Tibial nerve (tissue), 4 donors: ENCODE measurements around the gene PDC. TPM values are rescaled to one million over a fixed set of nuclear protein-coding genes. Genes with fewer than 3 reads are reported as not detected.

Source experiments
- DNase-seq, 2 donors: peaks; one replicate each; pipeline ENCODE4 v3.0.0-alpha.2; 2019; ENCODE audit warnings: low spot score in 2 of 2
- H3K27ac ChIP-seq, 4 donors: fragments of 200-600 bp; sonication (generic) in 3 of 4; one replicate each; pipeline ENCODE4 v1.5.1; 2017 to 2019; ENCODE audit warnings: mild to moderate bottlenecking in 1 of 4
- H3K27me3 ChIP-seq, 2 donors: fragments of 200-600 bp; sonication (generic) in 1 of 2; one replicate each; pipeline versions ENCODE4 v1.5.1 to v1.6.0; 2017 to 2019
- H3K36me3 ChIP-seq, 3 donors: fragments of 200-600 bp; sonication (generic); one replicate each; pipeline ENCODE4 v1.5.1; 2018 to 2019
- H3K4me1 ChIP-seq, 4 donors: fragments of 200-600 bp; sonication (generic) in 3 of 4; one replicate each; pipeline ENCODE4 v1.5.1; 2017 to 2019
- H3K4me3 ChIP-seq, 4 donors: fragments of 200-600 bp; sonication (generic) in 3 of 4; one replicate each; pipeline ENCODE4 v1.5.1; 2017 to 2019; ENCODE audit warnings: mild to moderate bottlenecking in 1 of 4, moderate library complexity in 1 of 4
- H3K9me3 ChIP-seq, 4 donors: fragments of 200-600 bp; sonication (generic) in 3 of 4; one replicate each; pipeline ENCODE4 v1.5.1; 2017 to 2019
- EP300 ChIP-seq, 2 donors: sonication (generic); formaldehyde crosslinking; IDR thresholded peaks; one replicate each; pipeline ENCODE4 v1.6.1; 2017; ENCODE audit warnings: antibody characterized with exemption in 2 of 2, mild to moderate bottlenecking in 1 of 2
- POLR2A ChIP-seq, 2 donors: fragments of 450-650 bp; IDR thresholded peaks; one replicate each; pipeline ENCODE4 v1.6.1; 2017; ENCODE audit warnings: antibody characterized with exemption in 2 of 2, mild to moderate bottlenecking in 2 of 2, moderate library complexity in 2 of 2
- WGBS, 2 donors: methylation state at CpG; one replicate each; pipeline ENCODE4 v1.1.5; 2018; 5-methylcytosine and 5-hydroxymethylcytosine counted together
- total RNA-seq, 4 donors: library from RNA; depleted of rRNA; stranded (reverse); fragments of >200 nt; gene quantifications; one replicate each; pipeline ENCODE4 v1.1.0, GENCODE V29; 2016
- TF ChIP-seq, protein P1 (sequence below), 5 experiments: fragments of 200-600 bp in 3 of 5; fragments of 450-650 bp in 2 of 5; sonication (generic) in 3 of 5; IDR thresholded peaks; one replicate each; pipeline ENCODE4 v1.5.1; 2016 to 2019; ENCODE audit warnings: antibody characterized with exemption in 5 of 5, mild to moderate bottlenecking in 3 of 5, moderate library complexity in 2 of 5

PDC gene
- total RNA-seq, 4 donors from 2014 or later, result not detected

DNA sequence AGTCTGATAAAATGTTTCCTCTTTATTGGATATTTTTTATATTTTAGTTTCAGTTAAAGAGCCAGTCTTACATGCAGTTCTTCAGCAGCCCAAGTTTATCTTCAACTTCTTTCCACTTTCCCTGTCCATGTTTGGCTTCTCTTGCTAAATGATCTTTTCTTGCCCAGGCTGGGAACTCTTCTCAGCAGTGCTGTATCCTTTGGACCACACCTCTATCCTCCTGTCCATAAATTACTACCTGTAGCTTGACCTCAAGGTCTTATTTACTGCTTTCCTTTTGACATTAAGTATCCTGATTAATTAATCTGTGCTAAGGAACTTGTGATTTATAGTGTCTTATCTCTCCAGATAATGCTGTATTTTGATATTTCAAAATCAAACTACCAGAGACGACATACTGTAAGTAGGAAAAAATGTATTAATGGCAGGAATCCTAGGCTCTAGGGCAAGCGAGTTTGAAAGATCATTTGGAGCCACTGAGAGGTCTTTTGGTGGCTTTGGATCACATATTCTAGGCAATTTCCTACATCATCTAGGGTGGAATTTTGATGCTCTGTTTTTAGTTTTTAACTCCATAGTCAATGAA is 20.5 kb upstream of the PDC start:
- H3K27ac ChIP-seq, result no peak overlapping the region

DNA sequence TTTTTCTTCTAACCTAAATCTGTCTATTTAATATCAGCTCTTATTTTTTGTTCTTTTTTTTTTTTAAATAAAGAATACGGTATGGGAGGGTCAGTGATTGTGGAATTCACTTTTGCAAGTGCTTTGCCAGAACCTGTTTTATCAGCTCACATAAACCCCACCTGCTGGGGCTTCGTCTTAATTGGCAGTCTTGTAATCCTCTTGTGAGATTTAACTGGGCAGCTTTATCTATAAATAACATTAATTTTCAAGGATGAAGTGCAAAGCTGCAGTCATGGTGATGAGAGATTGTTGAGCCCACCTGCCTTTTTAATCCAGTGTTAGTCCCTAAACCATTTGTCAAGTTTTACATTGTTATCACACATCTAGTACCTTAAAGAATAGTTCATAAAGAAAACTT is 18.2 kb upstream of the PDC start:
- TF ChIP-seq POLR2A (IDR thresholded peaks at IDR 0.05) (no peak), EP300 (IDR thresholded peaks at IDR 0.05) (no peak)
- TF ChIP-seq, protein P1, sequence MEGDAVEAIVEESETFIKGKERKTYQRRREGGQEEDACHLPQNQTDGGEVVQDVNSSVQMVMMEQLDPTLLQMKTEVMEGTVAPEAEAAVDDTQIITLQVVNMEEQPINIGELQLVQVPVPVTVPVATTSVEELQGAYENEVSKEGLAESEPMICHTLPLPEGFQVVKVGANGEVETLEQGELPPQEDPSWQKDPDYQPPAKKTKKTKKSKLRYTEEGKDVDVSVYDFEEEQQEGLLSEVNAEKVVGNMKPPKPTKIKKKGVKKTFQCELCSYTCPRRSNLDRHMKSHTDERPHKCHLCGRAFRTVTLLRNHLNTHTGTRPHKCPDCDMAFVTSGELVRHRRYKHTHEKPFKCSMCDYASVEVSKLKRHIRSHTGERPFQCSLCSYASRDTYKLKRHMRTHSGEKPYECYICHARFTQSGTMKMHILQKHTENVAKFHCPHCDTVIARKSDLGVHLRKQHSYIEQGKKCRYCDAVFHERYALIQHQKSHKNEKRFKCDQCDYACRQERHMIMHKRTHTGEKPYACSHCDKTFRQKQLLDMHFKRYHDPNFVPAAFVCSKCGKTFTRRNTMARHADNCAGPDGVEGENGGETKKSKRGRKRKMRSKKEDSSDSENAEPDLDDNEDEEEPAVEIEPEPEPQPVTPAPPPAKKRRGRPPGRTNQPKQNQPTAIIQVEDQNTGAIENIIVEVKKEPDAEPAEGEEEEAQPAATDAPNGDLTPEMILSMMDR (IDR thresholded peaks at IDR 0.05), result no peak
- H3K27ac ChIP-seq, result no peak overlapping the region
- 80 to 81% methylated on average over 2 of the region's 2 CpGs for WGBS, 2 donors
- H3K9me3 ChIP-seq, result no peaks in the 10 kb centered on the region
- H3K4me3 ChIP-seq, result no peak overlapping the region
- DNase-seq, result no peak
- H3K4me1 ChIP-seq, result no peaks in the 10 kb centered on the region
- H3K27me3 ChIP-seq, result no peaks in the 10 kb centered on the region
- no peaks in the 10 kb centered on the region for H3K36me3 ChIP-seq

More for the DNA sequence above, 20.5 kb upstream of the PDC start:
- H3K36me3 ChIP-seq, result no peaks in the 10 kb centered on the region
- 62 to 70% methylated on average over 2 of the region's 2 CpGs for WGBS, 2 donors
- no peaks in the 10 kb centered on the region for H3K27me3 ChIP-seq
- H3K4me3 ChIP-seq, result no peak overlapping the region
- DNase-seq, result no peak
- TF ChIP-seq EP300 (IDR thresholded peaks at IDR 0.05) (no peak), POLR2A (IDR thresholded peaks at IDR 0.05) (no peak)
- TF ChIP-seq, protein P1 (IDR thresholded peaks at IDR 0.05), result no peak
- no peaks in the 10 kb centered on the region for H3K9me3 ChIP-seq
- H3K4me1 ChIP-seq, result no peaks in the 10 kb centered on the region

- H3K36me3 ChIP-seq, result no peaks in the 10 kb centered on the region
- DNase-seq, result no peak
- TF ChIP-seq POLR2A (IDR thresholded peaks at IDR 0.05) (no peak), EP300 (IDR thresholded peaks at IDR 0.05) (no peak)
- TF ChIP-seq, protein P1 (IDR thresholded peaks at IDR 0.05), result no peak
- H3K27me3 ChIP-seq, result no peaks in the 10 kb centered on the region
- no peak overlapping the region for H3K27ac ChIP-seq
- no peaks in the 10 kb centered on the region for H3K9me3 ChIP-seq
- no peak overlapping the region for H3K4me3 ChIP-seq
- H3K4me1 ChIP-seq, result no peaks in the 10 kb centered on the region
- WGBS, 2 donors, result 46 to 47% methylated on average over 5 of the region's 5 CpGs
These were observed 15.5 kb upstream of the PDC start for GRCh38 chr1:186476264-186477040.

- Histone ChIP-seq H3K27ac (no peak overlapping the region), H3K27me3 (no peaks in the 10 kb centered on the region), H3K36me3 (no peaks in the 10 kb centered on the region), H3K9me3 (no peaks in the 10 kb centered on the region), H3K4me1 (no peaks in the 10 kb centered on the region), H3K4me3 (no peak overlapping the region)
- TF ChIP-seq POLR2A (IDR thresholded peaks at IDR 0.05), result no peak
- no peak for TF ChIP-seq EP300 (IDR thresholded peaks at IDR 0.05)
- TF ChIP-seq, protein P1 (IDR thresholded peaks at IDR 0.05), result no peak
- no peak for DNase-seq
- WGBS, 2 donors, result 87 to 91% methylated on average over 2 of the region's 2 CpGs
These were observed 13.3 kb upstream of the PDC start for GRCh38 chr1:186474208-186474607.

DNA sequence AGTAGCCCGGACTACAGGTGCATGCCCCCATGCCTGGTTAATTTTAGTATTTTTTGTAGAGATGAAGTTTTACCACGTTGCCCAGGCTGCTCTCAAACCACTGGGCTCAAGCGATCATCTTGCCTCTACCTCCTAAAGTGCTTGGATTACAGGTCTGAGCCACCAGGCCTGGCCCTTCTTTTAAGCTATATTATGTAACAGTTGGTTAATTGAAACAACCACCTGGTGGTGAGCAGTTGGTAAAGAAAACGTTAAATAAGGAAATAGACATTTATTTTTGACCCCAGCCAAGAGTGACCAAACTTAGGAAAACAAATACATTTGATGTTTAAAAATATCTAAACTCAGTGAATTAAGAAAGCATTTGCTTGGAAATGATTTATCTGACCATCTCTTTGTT is 12.1 kb upstream of the PDC start:
- Histone ChIP-seq H3K4me1 (no peaks in the 10 kb centered on the region), H3K9me3 (no peaks in the 10 kb centered on the region), H3K4me3 (no peak overlapping the region), H3K36me3 (no peaks in the 10 kb centered on the region), H3K27me3 (no peaks in the 10 kb centered on the region), H3K27ac (no peak overlapping the region)
- DNase-seq, result no peak
- no peak for TF ChIP-seq EP300 (IDR thresholded peaks at IDR 0.05)
- TF ChIP-seq, protein P1 (IDR thresholded peaks at IDR 0.05), result no peak
- TF ChIP-seq POLR2A (IDR thresholded peaks at IDR 0.05), result no peak
- 87% methylated on average over 4 of the region's 4 CpGs for WGBS, 2 donors
